AG09309 (cell line): ENCODE data around the gene TCERG1L.

Source experiments
- DNase-seq: peaks from one replicate; pipeline ENCODE4 v3.0.0-alpha.2; 2010; ENCODE audit warnings: low read depth
- H3K4me3 ChIP-seq: 2 replicates; pipeline ENCODE4 v1.5.1; 2011; ENCODE audit warnings: mild to moderate bottlenecking, low read depth, low read length, moderate library complexity; ENCODE audit not compliant: control insufficient read depth
- TF ChIP-seq, protein P1 (sequence below): IDR thresholded peaks from 2 replicates; pipeline ENCODE4 v1.5.1; 2011; ENCODE audit warnings: mild to moderate bottlenecking, low read depth, low read length, inconsistent platforms; ENCODE audit not compliant: insufficient read depth, control insufficient read depth; ENCODE audit errors: missing control alignments

Gene TCERG1L

DNA sequence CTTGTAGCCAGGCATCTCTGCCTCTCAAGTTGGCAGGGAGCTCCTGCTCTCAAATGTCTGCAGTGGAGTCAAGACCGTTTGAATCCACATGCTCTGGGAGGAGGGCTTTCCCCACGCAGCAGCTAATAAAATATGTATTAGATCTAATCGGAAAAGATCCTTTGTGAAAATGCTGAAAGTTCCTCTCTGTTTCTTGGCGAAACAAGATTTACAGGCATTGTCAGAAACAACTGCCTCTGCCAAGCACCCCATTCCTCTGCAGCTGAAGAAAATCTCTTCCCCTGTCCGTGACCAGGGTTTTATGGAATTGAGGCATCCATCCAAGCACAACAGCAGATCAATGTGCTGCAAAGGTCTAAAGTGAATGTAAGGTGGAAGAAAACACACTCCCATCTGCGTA lies 165.8 kb downstream of the TCERG1L start:
- DNase-seq: no peak
- TF ChIP-seq, protein P1, sequence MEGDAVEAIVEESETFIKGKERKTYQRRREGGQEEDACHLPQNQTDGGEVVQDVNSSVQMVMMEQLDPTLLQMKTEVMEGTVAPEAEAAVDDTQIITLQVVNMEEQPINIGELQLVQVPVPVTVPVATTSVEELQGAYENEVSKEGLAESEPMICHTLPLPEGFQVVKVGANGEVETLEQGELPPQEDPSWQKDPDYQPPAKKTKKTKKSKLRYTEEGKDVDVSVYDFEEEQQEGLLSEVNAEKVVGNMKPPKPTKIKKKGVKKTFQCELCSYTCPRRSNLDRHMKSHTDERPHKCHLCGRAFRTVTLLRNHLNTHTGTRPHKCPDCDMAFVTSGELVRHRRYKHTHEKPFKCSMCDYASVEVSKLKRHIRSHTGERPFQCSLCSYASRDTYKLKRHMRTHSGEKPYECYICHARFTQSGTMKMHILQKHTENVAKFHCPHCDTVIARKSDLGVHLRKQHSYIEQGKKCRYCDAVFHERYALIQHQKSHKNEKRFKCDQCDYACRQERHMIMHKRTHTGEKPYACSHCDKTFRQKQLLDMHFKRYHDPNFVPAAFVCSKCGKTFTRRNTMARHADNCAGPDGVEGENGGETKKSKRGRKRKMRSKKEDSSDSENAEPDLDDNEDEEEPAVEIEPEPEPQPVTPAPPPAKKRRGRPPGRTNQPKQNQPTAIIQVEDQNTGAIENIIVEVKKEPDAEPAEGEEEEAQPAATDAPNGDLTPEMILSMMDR: no peak
- no peak overlapping the region for H3K4me3 ChIP-seq

DNA sequence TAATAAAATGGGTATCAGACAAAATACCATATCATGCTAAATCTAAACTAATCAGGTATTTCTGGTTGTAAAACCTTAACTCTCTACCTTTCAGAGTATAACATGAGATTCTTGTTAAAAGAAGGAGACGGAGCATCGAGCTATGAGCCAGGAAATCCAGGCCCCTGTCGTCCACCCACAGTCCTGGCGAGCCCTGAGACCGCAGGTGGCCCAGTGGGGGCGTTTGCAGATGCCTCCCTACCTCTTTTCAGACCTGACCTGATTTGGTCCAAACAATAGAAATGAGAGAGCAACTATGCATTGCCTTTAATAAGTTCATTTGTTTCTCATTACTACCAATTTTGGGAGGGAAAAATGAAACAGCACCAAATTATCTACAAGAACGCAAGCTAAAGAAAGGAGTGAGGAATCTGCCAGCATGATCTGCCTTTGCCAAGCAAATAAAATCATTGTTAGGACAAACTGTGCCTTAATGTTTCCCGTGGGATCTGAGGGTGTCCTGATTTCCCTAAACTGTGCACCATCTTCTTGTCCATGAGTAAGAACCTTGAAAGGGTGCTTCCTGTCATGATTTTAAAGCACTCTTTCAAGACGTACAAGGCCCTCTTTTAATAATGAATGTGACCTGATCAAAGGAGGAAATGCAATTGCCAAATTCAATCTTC lies 166.7 kb downstream of the TCERG1L start:
- TF ChIP-seq, protein P1: no peak
- DNase-seq: no peak
- no peak overlapping the region for H3K4me3 ChIP-seq

DNA sequence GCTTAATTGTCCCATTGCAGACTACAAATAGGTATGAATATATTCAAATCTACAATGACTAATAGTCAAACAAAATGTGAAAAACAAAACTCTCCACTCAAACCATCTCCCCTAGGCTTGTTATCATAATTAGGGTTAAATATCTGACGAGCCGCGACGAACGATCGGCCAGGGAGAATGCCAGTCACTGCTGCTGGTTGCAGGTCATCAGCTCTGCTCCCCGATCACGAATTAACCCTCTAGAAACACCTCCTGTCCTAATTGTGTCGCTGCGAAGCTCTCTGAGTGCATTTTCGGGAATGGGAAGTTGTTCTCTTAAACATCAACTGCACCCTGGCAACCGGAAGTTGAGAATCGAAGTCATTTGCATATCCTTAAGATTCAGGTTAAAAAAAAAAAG lies 167.3 kb downstream of the TCERG1L start:
- DNase-seq: no peak
- TF ChIP-seq, protein P1: no peak
- no peak overlapping the region for H3K4me3 ChIP-seq

DNA sequence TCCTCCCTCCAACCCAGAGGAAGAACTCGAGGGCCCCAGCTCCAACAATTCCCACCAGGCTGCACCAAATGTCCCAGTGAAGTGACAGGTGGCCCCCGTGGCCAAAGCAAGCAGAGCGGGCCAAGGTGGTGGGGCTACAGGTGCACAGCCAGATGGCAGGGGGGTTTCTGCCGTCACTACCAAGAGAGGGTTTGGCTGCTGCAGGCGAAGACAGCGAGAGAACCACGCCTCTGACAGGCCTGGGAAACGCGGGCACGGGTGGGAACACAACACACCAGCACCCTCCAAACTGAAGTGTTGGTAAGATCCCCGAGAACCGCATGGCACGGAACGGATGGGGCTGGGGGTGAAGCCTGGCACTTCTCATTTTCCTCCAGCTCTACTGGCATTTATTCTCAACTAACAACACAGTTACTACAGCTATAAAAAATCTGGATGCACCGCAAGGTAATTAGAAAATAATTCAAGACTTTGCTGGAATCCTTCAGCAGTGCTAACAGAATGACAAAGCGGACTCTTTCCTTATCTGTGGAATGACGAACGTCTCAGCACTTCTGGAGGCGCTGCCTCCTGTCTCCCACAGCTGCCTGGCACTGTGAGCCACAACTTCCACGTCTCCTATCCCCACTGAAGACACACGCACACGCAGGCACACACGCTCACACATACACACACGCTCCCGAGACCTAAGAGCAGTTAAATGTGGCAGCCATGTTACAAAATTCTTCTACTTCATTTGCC lies 167.9 kb downstream of the TCERG1L start:
- H3K4me3 ChIP-seq: no peak overlapping the region
- TF ChIP-seq, protein P1: no peak
- no peak for DNase-seq

DNA sequence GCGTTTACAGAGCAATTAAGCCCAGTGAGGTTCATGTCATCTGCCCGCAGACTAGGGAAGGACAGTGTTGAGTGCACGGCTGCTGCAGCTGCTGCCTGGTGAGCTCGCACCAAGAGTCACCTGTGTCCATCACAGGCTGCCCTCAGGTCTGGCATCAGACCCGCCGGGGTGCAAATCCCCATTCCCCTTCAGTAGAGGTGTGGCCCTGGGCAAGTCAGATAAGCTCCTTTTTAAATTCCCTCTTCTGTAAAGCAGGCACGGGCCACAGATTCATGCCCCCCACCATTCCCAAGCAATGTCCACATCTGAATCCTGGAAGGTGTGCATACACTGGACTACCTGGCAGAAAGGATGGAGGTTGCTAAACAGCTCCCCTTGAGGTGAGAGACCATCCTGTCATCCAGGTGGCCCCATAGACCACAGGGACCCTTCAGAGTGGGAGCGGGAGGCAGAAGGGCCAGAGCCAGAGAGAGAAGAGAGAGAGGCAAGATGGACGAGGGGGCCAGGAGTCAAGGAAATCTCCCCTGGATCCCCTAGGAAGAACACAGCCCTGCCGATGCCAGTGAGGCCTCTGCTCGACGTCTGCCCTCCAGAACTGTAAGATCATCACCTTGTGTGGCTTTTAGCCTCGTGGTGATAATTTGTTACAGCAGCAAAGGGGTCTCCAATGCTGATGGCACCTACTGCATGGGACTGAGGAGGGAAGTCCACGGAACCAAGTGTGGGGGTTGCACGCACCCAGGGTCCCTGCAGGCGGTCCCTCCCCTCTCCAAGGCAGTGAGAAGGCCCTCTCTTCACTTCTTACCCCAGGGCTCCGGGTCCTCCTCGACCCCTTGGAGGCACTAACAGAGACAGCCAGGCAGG lies 168.8 kb downstream of the TCERG1L start:
- no peak overlapping the region for H3K4me3 ChIP-seq
- DNase-seq: no peak
- TF ChIP-seq, protein P1: no peak

DNA sequence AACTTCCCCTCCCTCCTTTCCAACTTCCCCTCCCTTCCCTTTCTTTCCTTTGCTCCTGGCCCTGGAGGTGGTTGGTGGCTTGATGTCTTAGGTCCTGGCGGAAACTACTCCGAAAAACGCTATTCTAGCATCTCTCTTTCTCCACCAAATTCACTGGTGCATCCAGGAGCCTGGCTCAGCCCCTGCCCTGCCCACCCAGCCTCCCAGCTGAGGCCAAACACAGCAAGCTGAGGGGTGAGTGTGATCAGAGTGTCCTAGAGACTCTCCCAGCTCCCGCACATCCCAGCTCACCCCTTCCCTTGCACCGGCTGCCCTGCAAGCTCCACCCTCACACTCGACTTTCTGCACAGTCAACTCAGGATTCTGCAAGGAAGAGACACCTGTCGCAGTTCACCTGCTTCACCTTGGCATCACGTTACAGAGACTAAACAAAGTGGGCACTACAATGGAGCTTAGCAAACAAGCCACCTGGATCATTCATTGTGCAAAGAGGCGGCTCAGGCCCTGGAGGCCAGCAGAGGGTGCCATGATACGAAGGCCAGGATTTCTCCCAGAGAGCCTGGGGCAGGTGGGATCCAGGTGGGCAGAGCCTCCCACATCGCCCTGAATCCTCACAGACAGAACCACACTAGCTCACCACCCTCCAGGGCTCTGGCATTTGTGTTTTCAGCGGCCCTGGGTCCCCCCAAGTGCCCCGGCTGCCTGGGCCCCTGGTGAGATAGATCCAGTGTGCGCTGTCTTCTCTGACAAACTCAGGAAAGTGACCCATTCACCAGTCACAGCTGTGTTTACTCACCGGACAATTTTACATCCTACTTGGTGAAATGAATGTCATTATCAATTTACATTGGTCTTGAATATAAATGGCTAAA lies 169.6 kb downstream of the TCERG1L start:
- TF ChIP-seq, protein P1: no peak
- H3K4me3 ChIP-seq: no peak overlapping the region
- no peak for DNase-seq
